Liver (tissue), 9 donors: ENCODE results near the gene C1GALT1. TPM values are rescaled to one million over a fixed set of nuclear protein-coding genes. Genes with fewer than 3 reads are reported as not detected.

Experiments used
- DNase-seq: peaks from one replicate; pipeline ENCODE4 v3.0.0-alpha.2; 2017; ENCODE audit warnings: low spot score
- H3K27ac ChIP-seq, 2 donors: one replicate each; pipeline ENCODE4 v1.7.0; 2013; ENCODE audit warnings: inconsistent platforms in 2 of 2, low read length in 2 of 2, control low read depth in 1 of 2, low read depth in 1 of 2, mild to moderate bottlenecking in 1 of 2
- H3K27me3 ChIP-seq, 4 donors: one replicate each; pipeline versions ENCODE4 v1.6.1 to v1.7.0; 2013; ENCODE audit warnings: low read length in 3 of 4, inconsistent platforms in 1 of 4, mild to moderate bottlenecking in 1 of 4, moderate library complexity in 1 of 4; ENCODE audit not compliant: control insufficient read depth in 4 of 4, insufficient read depth in 4 of 4
- H3K36me3 ChIP-seq, 4 donors: one replicate each; pipeline versions ENCODE4 v1.6.1 to v1.7.0; 2013; ENCODE audit warnings: low read length in 3 of 4, mild to moderate bottlenecking in 3 of 4, low read depth in 1 of 4, moderate library complexity in 1 of 4; ENCODE audit not compliant: control insufficient read depth in 4 of 4, insufficient read depth in 3 of 4
- H3K4me1 ChIP-seq, 4 donors: one replicate each; pipeline versions ENCODE4 v1.6.1 to v1.7.0; 2013; ENCODE audit warnings: low read length in 3 of 4, mild to moderate bottlenecking in 3 of 4, moderate library complexity in 1 of 4; ENCODE audit not compliant: control insufficient read depth in 4 of 4, insufficient read depth in 4 of 4
- H3K4me3 ChIP-seq, 3 donors: one replicate each; pipeline versions ENCODE4 v1.6.1 to v1.7.0; 2013; ENCODE audit warnings: low read length in 3 of 3, control low read depth in 1 of 3, low read depth in 1 of 3, mild to moderate bottlenecking in 1 of 3
- H3K9ac ChIP-seq, 2 donors: one replicate each; pipeline ENCODE4 v1.7.0; 2013; ENCODE audit warnings: low read length in 2 of 2, mild to moderate bottlenecking in 2 of 2, moderate library complexity in 2 of 2, control low read depth in 1 of 2, low read depth in 1 of 2
- H3K9me3 ChIP-seq, 4 donors: one replicate each; pipeline versions ENCODE4 v1.6.1 to v1.7.0; 2013; ENCODE audit warnings: low read length in 3 of 4; ENCODE audit not compliant: control insufficient read depth in 4 of 4
- EGR1 ChIP-seq, 2 donors: IDR thresholded peaks; 2 replicates each; pipeline ENCODE4 v1.6.1; 2016 to 2018; ENCODE audit warnings: antibody characterized with exemption in 2 of 2, low read depth in 2 of 2
- FOXA1 ChIP-seq: IDR thresholded peaks from 2 replicates; pipeline ENCODE4 v1.6.1; 2016; ENCODE audit warnings: antibody characterized with exemption
- FOXA2 ChIP-seq: IDR thresholded peaks from 2 replicates; pipeline ENCODE4 v1.6.1; 2016; ENCODE audit warnings: antibody characterized with exemption
- GABPA ChIP-seq, 2 donors: IDR thresholded peaks in 1 of 2; conservative IDR thresholded peaks in 1 of 2; 2 replicates each; pipeline ENCODE4 v1.6.1; 2016; ENCODE audit warnings: antibody characterized with exemption in 2 of 2, mild to moderate bottlenecking in 1 of 2, moderate library complexity in 1 of 2
- HNF4A ChIP-seq, 2 donors: conservative IDR thresholded peaks; 2 replicates each; pipeline ENCODE4 v1.6.1; 2016; ENCODE audit warnings: antibody characterized with exemption in 2 of 2, mild to moderate bottlenecking in 2 of 2
- HNF4G ChIP-seq: IDR thresholded peaks from 2 replicates; pipeline ENCODE4 v1.6.1; 2016; ENCODE audit warnings: antibody characterized with exemption
- JUND ChIP-seq, 2 donors: IDR thresholded peaks; 2 replicates each; pipeline ENCODE4 v1.6.1; 2016; ENCODE audit warnings: antibody characterized with exemption in 2 of 2
- NR2F2 ChIP-seq: IDR thresholded peaks from 2 replicates; pipeline ENCODE4 v1.6.1; 2016; ENCODE audit warnings: antibody characterized with exemption
- RAD21 ChIP-seq, 2 donors: IDR thresholded peaks; 2 replicates each; pipeline ENCODE4 v1.6.1; 2016; ENCODE audit warnings: antibody characterized with exemption in 2 of 2, mild to moderate bottlenecking in 2 of 2
- RXRA ChIP-seq, 2 donors: IDR thresholded peaks; 2 replicates each; pipeline ENCODE4 v1.6.1; 2017 to 2018; ENCODE audit warnings: antibody characterized with exemption in 2 of 2, mild to moderate bottlenecking in 1 of 2
- SP1 ChIP-seq: IDR thresholded peaks from 2 replicates; pipeline ENCODE4 v1.6.1; 2018; ENCODE audit warnings: antibody characterized with exemption, mild to moderate bottlenecking
- TAF1 ChIP-seq: conservative IDR thresholded peaks from 2 replicates; pipeline ENCODE4 v1.6.1; 2016; ENCODE audit warnings: antibody characterized with exemption, mild to moderate bottlenecking
- YY1 ChIP-seq: IDR thresholded peaks from 2 replicates; pipeline ENCODE4 v1.6.1; 2016; ENCODE audit warnings: antibody characterized with exemption, mild to moderate bottlenecking
- WGBS: extraction: QIAGEN DNeasy Blood & Tissue Kit; methylation state at CpG from one replicate; pipeline ENCODE4 v1.1.7; 2013; 5-methylcytosine and 5-hydroxymethylcytosine counted together
- polyA plus RNA-seq, 2 donors: library from polyadenylated mRNA; stranded (reverse) in 1 of 2; unstranded in 1 of 2; fragments of 200-250 nt in 1 of 2; fragments of >200 nt in 1 of 2; fragmentation: Nextera tagmentation in 1 of 2; extraction: Ambion mirVana in 1 of 2; gene quantifications; one replicate each; pipeline versions ENCODE4 v1.2.1 to v1.2.3, GENCODE V29; 2013 to 2015
- total RNA-seq, 2 donors: library from RNA; depleted of rRNA; stranded (reverse); fragments of >200 nt; gene quantifications; one replicate each; pipeline ENCODE4 v1.2.3, GENCODE V29; 2014
- TF ChIP-seq, protein P1 (sequence below): fragments of 150-350 bp; IDR thresholded peaks from 2 replicates; pipeline ENCODE4 v1.5.1; 2017; ENCODE audit warnings: improper control_type of control experiment, low read depth, low read length; ENCODE audit not compliant: missing input control
- TF ChIP-seq, protein P2 (sequence below): IDR thresholded peaks from 2 replicates; pipeline ENCODE4 v1.6.1; 2016; ENCODE audit warnings: antibody characterized with exemption
- TF ChIP-seq, protein P3 (sequence below): IDR thresholded peaks from 2 replicates; pipeline ENCODE4 v1.6.1; 2016; ENCODE audit warnings: antibody characterized with exemption
- TF ChIP-seq, protein P4 (sequence below): IDR thresholded peaks from 2 replicates; pipeline ENCODE4 v1.6.1; 2016; ENCODE audit warnings: antibody characterized with exemption
- TF ChIP-seq, protein P5 (sequence below): IDR thresholded peaks from 2 replicates; pipeline ENCODE4 v1.6.1; 2016; ENCODE audit warnings: antibody characterized with exemption, mild to moderate bottlenecking
- donor health status: healthy.
- donor health status: healthy.
- donor health status: healthy.
- donor health status: healthy.
- donor health status: healthy.

Gene C1GALT1
- total and polyA plus RNA-seq, 4 donors: 5.6 to 28.6 (median 12.5) TPM

DNA sequence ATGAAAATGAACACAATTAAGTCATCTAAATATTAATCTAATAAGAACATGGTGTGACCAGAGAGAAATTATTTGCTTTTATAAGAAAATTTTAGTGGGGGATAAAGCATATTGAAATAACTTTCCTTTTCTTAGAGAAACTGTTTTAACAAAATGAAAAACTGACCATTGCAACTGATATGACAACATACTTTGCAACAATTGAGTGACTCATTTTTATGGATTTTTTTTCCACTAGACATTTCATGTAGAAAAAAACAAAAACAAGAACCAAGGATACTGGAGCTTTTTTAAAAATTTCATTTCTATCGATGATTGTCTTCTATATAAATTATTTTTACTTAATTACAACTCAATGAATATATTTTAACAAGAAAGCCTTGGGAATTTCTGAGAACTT lies 90.0 kb downstream of the C1GALT1 start:
- Histone ChIP-seq H3K9ac (no peak overlapping the region), H3K9me3 (no peaks in the 10 kb centered on the region), H3K4me1 (no peaks in the 10 kb centered on the region), H3K27me3 (no peaks in the 10 kb centered on the region), H3K27ac (no peak overlapping the region), H3K4me3 (no peak overlapping the region), H3K36me3 (no peaks in the 10 kb centered on the region)
- DNase-seq: no peak
- no peak for TF ChIP-seq SP1
- WGBS: 86% methylated on average over 1 of the region's 1 CpG

DNA sequence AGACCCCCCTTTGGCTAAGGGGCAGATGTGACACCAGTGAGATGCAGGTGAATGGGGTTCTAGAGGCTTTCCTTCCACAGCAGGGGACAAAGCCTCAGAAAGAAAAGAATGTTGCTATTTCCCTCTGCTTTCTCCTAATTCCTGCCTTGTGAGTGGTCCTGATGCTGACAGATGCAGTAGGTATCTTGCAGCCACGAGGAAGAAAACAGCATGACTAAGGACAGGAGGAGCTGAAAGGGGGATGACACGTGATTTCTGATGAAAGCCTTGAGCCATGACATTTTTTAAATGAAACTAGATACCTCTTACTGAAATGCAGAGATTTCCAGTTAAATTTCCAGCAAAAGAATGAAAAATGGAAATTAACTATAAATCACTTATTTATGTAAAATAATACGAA lies 92.4 kb downstream of the C1GALT1 start:
- no peak for DNase-seq
- H3K9me3 ChIP-seq: no peaks in the 10 kb centered on the region
- no peak overlapping the region for H3K9ac ChIP-seq
- TF ChIP-seq FOXA1: no peak
- TF ChIP-seq HNF4A (conservative IDR thresholded peaks at IDR 0.05): no peak
- TF ChIP-seq JUND (IDR thresholded peaks at IDR 0.05): no peak
- TF ChIP-seq RXRA (IDR thresholded peaks at IDR 0.05): no peak
- TF ChIP-seq EGR1 (IDR thresholded peaks at IDR 0.05; ENCODE audit: low read depth in 2 of 2): no peak
- TF ChIP-seq GABPA (IDR thresholded peaks at IDR 0.05 in 1 of 2, conservative IDR thresholded peaks at IDR 0.05 in 1 of 2): no peak
- TF ChIP-seq YY1: no peak
- WGBS: 75% methylated on average over 3 of the region's 3 CpGs
- no peaks in the 10 kb centered on the region for H3K4me1 ChIP-seq
- no peak overlapping the region for H3K27ac ChIP-seq
- no peaks in the 10 kb centered on the region for H3K36me3 ChIP-seq
- no peak overlapping the region for H3K4me3 ChIP-seq
- no peaks in the 10 kb centered on the region for H3K27me3 ChIP-seq

DNA sequence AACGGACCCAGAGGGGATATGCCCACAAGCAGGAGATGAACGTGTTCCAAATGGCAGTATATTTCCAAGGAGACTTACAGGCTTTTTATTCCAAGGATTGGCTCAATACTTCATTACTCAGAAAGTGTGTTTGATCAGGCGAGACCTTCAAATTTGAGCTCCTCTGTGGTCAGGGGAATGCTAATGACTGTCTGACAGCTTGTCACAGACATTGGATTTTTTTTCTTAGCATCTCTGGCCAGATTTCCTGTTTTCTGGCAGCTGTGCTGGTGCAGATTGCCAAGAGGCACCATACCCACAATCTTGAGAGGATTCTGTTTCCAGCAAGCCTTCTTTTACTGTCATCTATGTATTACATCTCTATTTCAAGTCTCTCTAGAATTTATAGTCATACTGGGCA lies 93.8 kb downstream of the C1GALT1 start:
- no peaks in the 10 kb centered on the region for H3K27me3 ChIP-seq
- H3K36me3 ChIP-seq: no peaks in the 10 kb centered on the region
- no peak overlapping the region for H3K4me3 ChIP-seq
- DNase-seq: no peak
- H3K27ac ChIP-seq: no peak overlapping the region
- H3K9ac ChIP-seq: no peak overlapping the region
- no peaks in the 10 kb centered on the region for H3K9me3 ChIP-seq
- no peaks in the 10 kb centered on the region for H3K4me1 ChIP-seq
- TF ChIP-seq, protein P1, sequence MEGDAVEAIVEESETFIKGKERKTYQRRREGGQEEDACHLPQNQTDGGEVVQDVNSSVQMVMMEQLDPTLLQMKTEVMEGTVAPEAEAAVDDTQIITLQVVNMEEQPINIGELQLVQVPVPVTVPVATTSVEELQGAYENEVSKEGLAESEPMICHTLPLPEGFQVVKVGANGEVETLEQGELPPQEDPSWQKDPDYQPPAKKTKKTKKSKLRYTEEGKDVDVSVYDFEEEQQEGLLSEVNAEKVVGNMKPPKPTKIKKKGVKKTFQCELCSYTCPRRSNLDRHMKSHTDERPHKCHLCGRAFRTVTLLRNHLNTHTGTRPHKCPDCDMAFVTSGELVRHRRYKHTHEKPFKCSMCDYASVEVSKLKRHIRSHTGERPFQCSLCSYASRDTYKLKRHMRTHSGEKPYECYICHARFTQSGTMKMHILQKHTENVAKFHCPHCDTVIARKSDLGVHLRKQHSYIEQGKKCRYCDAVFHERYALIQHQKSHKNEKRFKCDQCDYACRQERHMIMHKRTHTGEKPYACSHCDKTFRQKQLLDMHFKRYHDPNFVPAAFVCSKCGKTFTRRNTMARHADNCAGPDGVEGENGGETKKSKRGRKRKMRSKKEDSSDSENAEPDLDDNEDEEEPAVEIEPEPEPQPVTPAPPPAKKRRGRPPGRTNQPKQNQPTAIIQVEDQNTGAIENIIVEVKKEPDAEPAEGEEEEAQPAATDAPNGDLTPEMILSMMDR: no peak
- TF ChIP-seq EGR1 (IDR thresholded peaks at IDR 0.05; ENCODE audit: low read depth in 2 of 2) (no peak), RXRA (IDR thresholded peaks at IDR 0.05) (no peak), HNF4G (no peak), SP1 (no peak), FOXA2 (no peak), NR2F2 (no peak), HNF4A (conservative IDR thresholded peaks at IDR 0.05) (no peak), RAD21 (IDR thresholded peaks at IDR 0.05) (no peak), YY1 (no peak), JUND (IDR thresholded peaks at IDR 0.05) (no peak), FOXA1 (no peak), TAF1 (no peak), GABPA (IDR thresholded peaks at IDR 0.05 in 1 of 2, conservative IDR thresholded peaks at IDR 0.05 in 1 of 2) (no peak)
- TF ChIP-seq, protein P2, sequence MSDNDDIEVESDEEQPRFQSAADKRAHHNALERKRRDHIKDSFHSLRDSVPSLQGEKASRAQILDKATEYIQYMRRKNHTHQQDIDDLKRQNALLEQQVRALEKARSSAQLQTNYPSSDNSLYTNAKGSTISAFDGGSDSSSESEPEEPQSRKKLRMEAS: no peak
- TF ChIP-seq, protein P3, sequence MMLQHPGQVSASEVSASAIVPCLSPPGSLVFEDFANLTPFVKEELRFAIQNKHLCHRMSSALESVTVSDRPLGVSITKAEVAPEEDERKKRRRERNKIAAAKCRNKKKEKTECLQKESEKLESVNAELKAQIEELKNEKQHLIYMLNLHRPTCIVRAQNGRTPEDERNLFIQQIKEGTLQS: no peak
- TF ChIP-seq, protein P4, sequence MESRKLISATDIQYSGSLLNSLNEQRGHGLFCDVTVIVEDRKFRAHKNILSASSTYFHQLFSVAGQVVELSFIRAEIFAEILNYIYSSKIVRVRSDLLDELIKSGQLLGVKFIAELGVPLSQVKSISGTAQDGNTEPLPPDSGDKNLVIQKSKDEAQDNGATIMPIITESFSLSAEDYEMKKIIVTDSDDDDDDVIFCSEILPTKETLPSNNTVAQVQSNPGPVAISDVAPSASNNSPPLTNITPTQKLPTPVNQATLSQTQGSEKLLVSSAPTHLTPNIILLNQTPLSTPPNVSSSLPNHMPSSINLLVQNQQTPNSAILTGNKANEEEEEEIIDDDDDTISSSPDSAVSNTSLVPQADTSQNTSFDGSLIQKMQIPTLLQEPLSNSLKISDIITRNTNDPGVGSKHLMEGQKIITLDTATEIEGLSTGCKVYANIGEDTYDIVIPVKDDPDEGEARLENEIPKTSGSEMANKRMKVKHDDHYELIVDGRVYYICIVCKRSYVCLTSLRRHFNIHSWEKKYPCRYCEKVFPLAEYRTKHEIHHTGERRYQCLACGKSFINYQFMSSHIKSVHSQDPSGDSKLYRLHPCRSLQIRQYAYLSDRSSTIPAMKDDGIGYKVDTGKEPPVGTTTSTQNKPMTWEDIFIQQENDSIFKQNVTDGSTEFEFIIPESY: no peak
- TF ChIP-seq, protein P5, sequence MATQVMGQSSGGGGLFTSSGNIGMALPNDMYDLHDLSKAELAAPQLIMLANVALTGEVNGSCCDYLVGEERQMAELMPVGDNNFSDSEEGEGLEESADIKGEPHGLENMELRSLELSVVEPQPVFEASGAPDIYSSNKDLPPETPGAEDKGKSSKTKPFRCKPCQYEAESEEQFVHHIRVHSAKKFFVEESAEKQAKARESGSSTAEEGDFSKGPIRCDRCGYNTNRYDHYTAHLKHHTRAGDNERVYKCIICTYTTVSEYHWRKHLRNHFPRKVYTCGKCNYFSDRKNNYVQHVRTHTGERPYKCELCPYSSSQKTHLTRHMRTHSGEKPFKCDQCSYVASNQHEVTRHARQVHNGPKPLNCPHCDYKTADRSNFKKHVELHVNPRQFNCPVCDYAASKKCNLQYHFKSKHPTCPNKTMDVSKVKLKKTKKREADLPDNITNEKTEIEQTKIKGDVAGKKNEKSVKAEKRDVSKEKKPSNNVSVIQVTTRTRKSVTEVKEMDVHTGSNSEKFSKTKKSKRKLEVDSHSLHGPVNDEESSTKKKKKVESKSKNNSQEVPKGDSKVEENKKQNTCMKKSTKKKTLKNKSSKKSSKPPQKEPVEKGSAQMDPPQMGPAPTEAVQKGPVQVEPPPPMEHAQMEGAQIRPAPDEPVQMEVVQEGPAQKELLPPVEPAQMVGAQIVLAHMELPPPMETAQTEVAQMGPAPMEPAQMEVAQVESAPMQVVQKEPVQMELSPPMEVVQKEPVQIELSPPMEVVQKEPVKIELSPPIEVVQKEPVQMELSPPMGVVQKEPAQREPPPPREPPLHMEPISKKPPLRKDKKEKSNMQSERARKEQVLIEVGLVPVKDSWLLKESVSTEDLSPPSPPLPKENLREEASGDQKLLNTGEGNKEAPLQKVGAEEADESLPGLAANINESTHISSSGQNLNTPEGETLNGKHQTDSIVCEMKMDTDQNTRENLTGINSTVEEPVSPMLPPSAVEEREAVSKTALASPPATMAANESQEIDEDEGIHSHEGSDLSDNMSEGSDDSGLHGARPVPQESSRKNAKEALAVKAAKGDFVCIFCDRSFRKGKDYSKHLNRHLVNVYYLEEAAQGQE: no peak
- 69% methylated on average over 3 of the region's 3 CpGs for WGBS
